Stimulated activated CD8-positive, alpha-beta memory T cell treated with anti-CD3 and anti-CD28 coated beads, Interleukin-15, amount 100 ng/mL, for 48 hours (primary cell): ENCODE measurements around the gene VPS35.
A peak's percentile ranks its signal among the peaks of the same experiment; 100 is the strongest.
"Not testable (repeated sequence)": the region's sequence is repeated elsewhere in the genome, so short reads cannot be mapped to it uniquely, and the experiment has no call there.

Experiments
- DNase-seq, 2 donors: peaks; one replicate each; pipeline ENCODE4 v3.0.0-alpha.2; 2020; ENCODE audit warnings: low read depth in 2 of 2

Gene VPS35

GRCh38 chr16:46658925-46659324 lies 30.1 kb downstream of the VPS35 start:
- peak; percentile 15 to 20 for DNase-seq

- DNase-seq, result no peak
These were observed 37.7 kb downstream of the VPS35 start for GRCh38 chr16:46651305-46651704.

DNA sequence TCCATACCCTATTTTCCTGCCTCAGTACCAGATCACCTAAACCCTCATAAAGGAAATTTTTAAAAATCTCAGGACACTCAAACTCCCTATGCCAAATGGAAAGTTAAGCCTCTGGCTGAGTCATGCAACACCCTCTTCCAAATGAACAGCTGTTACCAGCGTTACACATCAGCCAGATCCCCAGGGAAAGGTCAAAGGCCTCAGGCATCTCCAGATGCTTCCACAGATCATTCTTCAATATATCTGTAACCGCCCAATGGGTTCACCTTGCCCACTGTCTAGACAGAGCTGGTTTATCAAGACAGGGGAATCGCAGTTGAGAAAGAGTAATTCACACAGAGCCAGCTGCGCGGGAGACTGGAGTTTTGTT lies 38.7 kb downstream of the VPS35 start:
- DNase-seq, result no peak

- DNase-seq, result no peak
These were observed 39.3 kb downstream of the VPS35 start for GRCh38 chr16:46649588-46650253.

DNA sequence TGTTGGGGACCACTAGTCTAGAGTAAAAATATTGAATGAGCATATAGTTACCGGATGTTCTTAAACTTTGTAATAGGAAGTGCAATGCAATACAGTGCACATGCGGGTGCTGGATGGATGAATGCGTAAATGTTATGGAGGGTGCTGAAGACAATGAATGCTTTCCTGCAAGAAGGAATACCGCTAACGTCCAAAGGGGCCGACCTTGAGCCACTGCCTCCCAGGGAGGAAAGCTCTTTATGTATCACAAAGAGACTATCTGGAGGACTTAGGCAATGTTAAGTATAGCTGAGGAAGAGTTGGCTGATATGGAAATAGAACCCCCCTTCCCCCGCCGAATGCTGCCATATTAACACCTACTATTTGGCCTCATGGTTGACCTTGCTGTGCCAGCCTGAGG lies 40.3 kb downstream of the VPS35 start:
- DNase-seq, result no peak

- DNase-seq, result no peak
These were observed 49.7 kb downstream of the VPS35 start for GRCh38 chr16:46638947-46639925.

DNA sequence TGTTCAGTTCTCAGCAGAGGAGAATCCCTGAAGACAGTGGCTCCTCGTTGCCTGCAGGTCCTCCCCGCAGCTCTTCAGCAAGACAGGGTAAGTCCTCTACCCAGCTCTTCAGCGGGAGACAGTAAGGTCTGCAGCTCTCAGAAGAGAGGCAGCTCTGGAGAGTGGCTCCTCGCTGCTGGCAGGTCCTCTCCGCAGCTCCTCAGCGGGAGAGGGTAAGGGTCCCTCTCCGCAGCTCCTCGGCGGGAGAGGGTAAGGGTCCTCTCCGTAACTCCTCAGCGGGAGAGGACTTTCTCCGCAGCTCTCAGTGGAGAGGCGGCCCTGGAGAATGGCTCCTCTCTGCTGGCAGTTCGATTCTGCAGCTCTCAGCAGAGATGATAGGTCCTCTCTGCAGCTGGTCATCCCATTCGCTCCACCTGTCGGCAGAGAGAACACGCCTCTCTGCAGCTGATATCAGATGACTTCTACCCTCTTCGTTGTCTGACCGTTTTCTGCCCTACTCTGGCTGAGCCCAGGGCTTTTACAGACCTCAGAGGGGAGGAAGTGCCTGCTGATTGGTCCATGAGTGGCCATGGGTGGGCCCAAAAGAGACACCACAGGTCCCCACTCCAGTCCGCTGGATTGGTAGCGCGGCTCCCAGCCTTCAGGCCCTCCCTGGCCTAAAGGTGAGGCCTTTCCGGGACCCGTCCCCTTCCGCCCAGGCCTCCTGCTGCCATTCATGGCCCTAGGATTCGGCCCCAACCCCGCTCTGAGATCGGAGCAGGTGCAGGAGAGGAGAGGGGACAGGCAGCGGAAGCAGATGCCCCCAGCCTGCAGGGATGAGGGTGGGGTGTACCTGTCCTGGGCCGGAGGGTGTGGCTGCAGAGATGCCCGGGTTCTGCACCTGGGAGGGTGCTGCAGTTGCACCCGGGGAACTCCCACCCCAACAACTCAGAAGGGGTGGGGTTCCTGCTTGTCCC lies 55.9 kb downstream of the VPS35 start:
- no peak for DNase-seq

GRCh38 chr16:46629331-46630219 lies 59.4 kb downstream of the VPS35 start:
- no peak for DNase-seq

GRCh38 chr16:46627746-46628145 lies 61.2 kb downstream of the VPS35 start:
- no peak for DNase-seq

DNA sequence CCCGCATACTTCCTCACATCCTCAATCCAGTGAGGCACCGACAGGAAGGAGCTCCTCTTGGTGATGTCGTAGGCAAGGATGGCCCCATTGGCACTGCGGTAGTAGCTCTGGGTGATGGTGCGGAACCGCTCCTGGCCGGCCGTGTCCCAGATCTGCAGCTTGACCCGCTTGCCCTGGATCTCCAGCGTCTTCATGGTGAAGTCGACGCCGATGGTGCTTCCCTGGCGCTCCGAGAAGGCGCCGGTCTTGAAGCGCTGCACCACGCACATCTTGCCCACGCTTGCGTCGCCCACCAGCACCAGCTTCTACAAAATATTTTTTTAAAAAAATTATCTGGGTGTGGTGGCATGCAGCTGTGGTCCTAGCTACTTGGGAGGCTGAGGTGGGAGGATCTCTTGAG lies 62.3 kb downstream of the VPS35 start:
- DNase-seq, result not testable (repeated sequence)

GRCh38 chr16:46624862-46625261 lies 64.1 kb downstream of the VPS35 start:
- not testable (repeated sequence) for DNase-seq

DNA sequence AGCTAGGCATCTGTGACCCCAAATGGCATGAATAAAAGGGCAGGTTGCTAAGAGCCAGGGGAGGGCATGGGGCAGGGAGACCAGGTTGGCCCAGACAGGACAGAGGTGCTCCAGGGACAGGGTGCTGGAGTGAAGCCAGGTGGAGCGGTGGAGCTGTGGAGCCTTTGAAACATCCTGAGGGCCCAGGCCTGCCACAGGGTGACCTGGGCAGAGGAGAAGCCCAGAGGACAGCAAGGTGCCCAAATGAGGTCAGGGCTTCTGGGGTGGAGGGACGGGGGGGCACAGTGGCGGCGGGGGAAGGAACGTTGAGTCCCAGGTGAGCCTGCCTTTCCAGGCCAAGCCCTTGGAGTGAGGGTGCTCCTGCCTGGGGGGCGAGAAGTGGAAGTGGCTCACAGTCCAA lies 65.3 kb downstream of the VPS35 start:
- not testable (repeated sequence) for DNase-seq

DNA sequence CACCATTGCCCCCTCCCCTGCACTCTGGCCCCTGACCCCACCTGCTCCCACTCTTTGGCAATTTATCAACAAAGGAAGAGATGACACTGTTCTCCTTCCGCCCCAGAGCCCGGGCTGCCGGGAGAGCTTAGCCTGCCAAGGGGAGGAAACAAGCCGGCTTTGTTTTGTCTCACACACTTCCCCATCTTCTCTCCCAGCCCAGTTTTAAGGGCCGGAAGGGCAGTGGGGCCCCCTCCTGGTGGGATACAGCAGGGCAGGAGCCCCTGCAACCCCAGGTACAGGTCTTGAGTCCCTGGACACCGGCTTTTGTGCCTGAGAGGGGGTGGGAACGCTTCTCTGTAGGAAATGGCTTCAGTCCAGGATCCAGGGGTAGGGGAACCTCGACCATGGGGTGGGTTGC lies 65.7 kb downstream of the VPS35 start:
- not testable (repeated sequence) for DNase-seq

GRCh38 chr16:46621934-46622676 lies 66.9 kb downstream of the VPS35 start:
- no peak for DNase-seq

- peak; percentile 76 to 77 for DNase-seq
These were observed 67.7 kb downstream of the VPS35 start, which contains the start of gene SHCBP1 for GRCh38 chr16:46621006-46621933. Gene SHCBP1 (minus strand): TSS chr16:46621379. CDS start chr16:46621359, 20 bp downstream.

GRCh38 chr16:46620266-46621005 lies 68.5 kb downstream of the VPS35 start:
- no peak for DNase-seq

- DNase-seq, result no peak
These were observed 70.5 kb downstream of the VPS35 start for GRCh38 chr16:46618516-46618915.

DNA sequence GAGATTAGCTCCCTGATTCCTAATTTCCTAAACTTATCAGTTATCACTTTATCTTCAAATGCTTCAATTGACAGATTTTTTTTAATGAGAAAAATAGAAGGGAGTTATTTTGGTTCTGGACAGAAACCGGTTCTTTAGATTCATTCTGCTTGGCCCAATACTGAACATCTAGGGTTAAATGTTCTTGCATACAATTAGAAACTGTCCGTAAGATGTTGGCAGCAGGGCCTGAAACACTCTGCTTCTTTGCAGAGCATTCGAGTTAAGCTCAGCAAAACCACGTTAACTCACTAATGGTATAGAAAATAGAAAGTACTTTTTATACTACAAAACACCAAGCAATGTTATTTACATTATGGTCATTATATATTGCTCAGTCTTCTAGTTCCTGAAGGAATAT lies 75.0 kb downstream of the VPS35 start:
- no peak for DNase-seq
